ENCODE results near the gene GYS1. TPM values are rescaled to one million over a fixed set of nuclear protein-coding genes. Genes with fewer than 3 reads are reported as not detected.

The GYS1 gene
- polyA plus RNA-seq, 1 donor, result 39.1 TPM

GRCh38 chr19:48968813-48969218 lies 24.3 kb downstream of the GYS1 start:
- Histone ChIP-seq H3K4me3 (ENCODE audit: low read length) (no peak overlapping the region), H3K9me3 (ENCODE audit: control insufficient read depth, low read depth, low read length) (peaks cover 13% of the 10 kb centered on the region), H3K36me3 (ENCODE audit: control insufficient read depth, insufficient read depth, low read length) (peaks cover 56% of the 10 kb centered on the region), H3K4me1 (ENCODE audit: control insufficient read depth, insufficient read depth, low read length) (peaks cover 11% of the 10 kb centered on the region), H3K27me3 (ENCODE audit: control insufficient read depth, insufficient read depth, low read length) (no peaks in the 10 kb centered on the region), H3K27ac (ENCODE audit: low read length) (no peak overlapping the region)
- DNase-seq, result no peak
- no CpG with 5 or more reads among the region's 15 CpGs for WGBS (ENCODE audit: insufficient coverage, low lambda C conversion rate)

- H3K4me1 ChIP-seq (ENCODE audit: control insufficient read depth, insufficient read depth, low read length), result peaks cover 12% of the 10 kb centered on the region
- H3K27ac ChIP-seq (ENCODE audit: low read length), result peak overlapping the region; percentile 79
- peak in 1 of 2 donors; percentile 44 for DNase-seq
- no peaks in the 10 kb centered on the region for H3K27me3 ChIP-seq (ENCODE audit: control insufficient read depth, insufficient read depth, low read length)
- peaks cover 13% of the 10 kb centered on the region for H3K9me3 ChIP-seq (ENCODE audit: control insufficient read depth, low read depth, low read length)
- no peak overlapping the region for H3K4me3 ChIP-seq (ENCODE audit: low read length)
- WGBS (ENCODE audit: insufficient coverage, low lambda C conversion rate), result no CpG with 5 or more reads among the region's 4 CpGs
- H3K36me3 ChIP-seq (ENCODE audit: control insufficient read depth, insufficient read depth, low read length), result peaks cover 52% of the 10 kb centered on the region
These were observed 24.9 kb downstream of the GYS1 start for GRCh38 chr19:48968179-48968661.

DNA sequence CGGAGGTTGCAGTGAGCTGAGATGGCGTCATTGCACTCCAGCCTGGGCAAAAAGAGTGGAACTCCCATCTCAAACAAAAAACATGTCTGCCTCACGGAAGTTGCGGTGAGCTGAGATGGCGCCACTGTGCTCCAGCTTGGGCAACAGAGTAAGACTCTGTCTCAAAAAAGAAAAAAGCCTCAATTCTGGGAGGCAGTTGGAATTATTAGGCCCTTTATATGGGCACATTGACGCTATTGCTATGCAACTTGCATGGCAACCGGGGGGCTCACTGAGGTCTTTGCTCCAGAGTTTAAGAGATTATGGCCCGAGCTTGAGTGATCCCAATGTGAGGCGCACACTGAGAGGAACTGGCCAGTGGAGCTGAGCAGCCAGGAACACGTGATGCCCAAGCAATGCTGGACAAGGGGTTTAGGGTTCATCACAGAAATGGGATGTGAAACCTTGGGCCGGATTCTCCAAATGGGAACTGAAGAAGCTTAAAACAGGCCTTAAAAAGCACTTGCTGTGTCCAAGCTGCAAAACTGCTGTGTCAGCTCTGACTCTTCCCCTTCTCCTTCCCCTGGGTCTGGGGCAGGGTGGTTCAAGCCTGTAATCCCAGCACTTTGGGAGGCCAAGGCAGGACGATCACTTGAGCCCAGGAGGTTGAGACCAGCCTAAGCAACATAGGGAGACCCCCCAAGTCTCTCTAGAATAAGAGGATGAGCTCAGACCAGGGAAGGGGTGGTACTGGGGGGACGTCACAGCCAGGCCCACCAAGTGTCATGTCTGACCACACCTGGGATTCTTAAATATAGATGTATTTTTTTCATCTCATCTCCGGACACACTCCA lies 25.5 kb downstream of the GYS1 start:
- H3K4me1 ChIP-seq (ENCODE audit: control insufficient read depth, insufficient read depth, low read length), result peaks cover 12% of the 10 kb centered on the region

GRCh38 chr19:48966541-48967345 lies 26.4 kb downstream of the GYS1 start:
- no CpG with 5 or more reads among the region's 10 CpGs for WGBS (ENCODE audit: insufficient coverage, low lambda C conversion rate)
- H3K4me1 ChIP-seq (ENCODE audit: control insufficient read depth, insufficient read depth, low read length), result peaks cover 17% of the 10 kb centered on the region
- H3K9me3 ChIP-seq (ENCODE audit: control insufficient read depth, low read depth, low read length), result peaks cover 13% of the 10 kb centered on the region
- no peak for DNase-seq
- H3K27ac ChIP-seq (ENCODE audit: low read length), result peak overlapping the region; percentile 79
- H3K27me3 ChIP-seq (ENCODE audit: control insufficient read depth, insufficient read depth, low read length), result no peaks in the 10 kb centered on the region
- peaks cover 42% of the 10 kb centered on the region for H3K36me3 ChIP-seq (ENCODE audit: control insufficient read depth, insufficient read depth, low read length)
- peak overlapping the region; percentile 91 for H3K4me3 ChIP-seq (ENCODE audit: low read length)

More for the DNA sequence above, 25.5 kb downstream of the GYS1 start:
- Histone ChIP-seq H3K27me3 (ENCODE audit: control insufficient read depth, insufficient read depth, low read length) (no peaks in the 10 kb centered on the region), H3K4me3 (ENCODE audit: low read length) (peak overlapping the region; percentile 91), H3K27ac (ENCODE audit: low read length) (peak overlapping the region; percentile 79), H3K36me3 (ENCODE audit: control insufficient read depth, insufficient read depth, low read length) (peaks cover 46% of the 10 kb centered on the region), H3K9me3 (ENCODE audit: control insufficient read depth, low read depth, low read length) (peaks cover 13% of the 10 kb centered on the region)
- no CpG with 5 or more reads among the region's 14 CpGs for WGBS (ENCODE audit: insufficient coverage, low lambda C conversion rate)
- peak; percentile 70 to 85 for DNase-seq

GRCh38 chr19:48965806-48966540 lies 27.1 kb downstream of the GYS1 start:
- WGBS (ENCODE audit: insufficient coverage, low lambda C conversion rate), result no CpG with 5 or more reads among the region's 36 CpGs
- peak; percentile 68 to 79 for DNase-seq
- Histone ChIP-seq H3K9me3 (ENCODE audit: control insufficient read depth, low read depth, low read length) (peaks cover 13% of the 10 kb centered on the region), H3K27me3 (ENCODE audit: control insufficient read depth, insufficient read depth, low read length) (no peaks in the 10 kb centered on the region), H3K4me1 (ENCODE audit: control insufficient read depth, insufficient read depth, low read length) (peaks cover 25% of the 10 kb centered on the region), H3K4me3 (ENCODE audit: low read length) (peak overlapping the region; percentile 91), H3K27ac (ENCODE audit: low read length) (peak overlapping the region; percentile 79), H3K36me3 (ENCODE audit: control insufficient read depth, insufficient read depth, low read length) (peaks cover 42% of the 10 kb centered on the region)

- Histone ChIP-seq H3K36me3 (ENCODE audit: control insufficient read depth, insufficient read depth, low read length) (peaks cover 37% of the 10 kb centered on the region), H3K4me1 (ENCODE audit: control insufficient read depth, insufficient read depth, low read length) (peaks cover 29% of the 10 kb centered on the region), H3K4me3 (ENCODE audit: low read length) (peak within 1 kb of the TSS; percentile 91), H3K27ac (ENCODE audit: low read length) (peak within 1 kb of the TSS; percentile 97), H3K9me3 (ENCODE audit: control insufficient read depth, low read depth, low read length) (peaks cover 13% of the 10 kb centered on the region), H3K27me3 (ENCODE audit: control insufficient read depth, insufficient read depth, low read length) (no peaks in the 10 kb centered on the region)
- WGBS (ENCODE audit: insufficient coverage, low lambda C conversion rate), result no CpG with 5 or more reads among the region's 52 CpGs
- peak; percentile 98 to 99 for DNase-seq
These were observed 27.9 kb downstream of the GYS1 start, which contains the start of gene FTL for GRCh38 chr19:48965040-48965805. FTL (plus strand) TSS chr19:48965309; CDS start chr19:48965508, 199 bp downstream.

GRCh38 chr19:48964205-48965039 lies 28.7 kb downstream of the GYS1 start:
- H3K36me3 ChIP-seq (ENCODE audit: control insufficient read depth, insufficient read depth, low read length), result peaks cover 29% of the 10 kb centered on the region
- peaks cover 29% of the 10 kb centered on the region for H3K4me1 ChIP-seq (ENCODE audit: control insufficient read depth, insufficient read depth, low read length)
- DNase-seq, result peak in 1 of 2 donors; percentile 88
- WGBS (ENCODE audit: insufficient coverage, low lambda C conversion rate), result no CpG with 5 or more reads among the region's 19 CpGs
- peak overlapping the region; percentile 57 for H3K4me3 ChIP-seq (ENCODE audit: low read length)
- no peaks in the 10 kb centered on the region for H3K27me3 ChIP-seq (ENCODE audit: control insufficient read depth, insufficient read depth, low read length)
- peak overlapping the region; percentile 97 for H3K27ac ChIP-seq (ENCODE audit: low read length)
- peaks cover 11% of the 10 kb centered on the region for H3K9me3 ChIP-seq (ENCODE audit: control insufficient read depth, low read depth, low read length)

DNA sequence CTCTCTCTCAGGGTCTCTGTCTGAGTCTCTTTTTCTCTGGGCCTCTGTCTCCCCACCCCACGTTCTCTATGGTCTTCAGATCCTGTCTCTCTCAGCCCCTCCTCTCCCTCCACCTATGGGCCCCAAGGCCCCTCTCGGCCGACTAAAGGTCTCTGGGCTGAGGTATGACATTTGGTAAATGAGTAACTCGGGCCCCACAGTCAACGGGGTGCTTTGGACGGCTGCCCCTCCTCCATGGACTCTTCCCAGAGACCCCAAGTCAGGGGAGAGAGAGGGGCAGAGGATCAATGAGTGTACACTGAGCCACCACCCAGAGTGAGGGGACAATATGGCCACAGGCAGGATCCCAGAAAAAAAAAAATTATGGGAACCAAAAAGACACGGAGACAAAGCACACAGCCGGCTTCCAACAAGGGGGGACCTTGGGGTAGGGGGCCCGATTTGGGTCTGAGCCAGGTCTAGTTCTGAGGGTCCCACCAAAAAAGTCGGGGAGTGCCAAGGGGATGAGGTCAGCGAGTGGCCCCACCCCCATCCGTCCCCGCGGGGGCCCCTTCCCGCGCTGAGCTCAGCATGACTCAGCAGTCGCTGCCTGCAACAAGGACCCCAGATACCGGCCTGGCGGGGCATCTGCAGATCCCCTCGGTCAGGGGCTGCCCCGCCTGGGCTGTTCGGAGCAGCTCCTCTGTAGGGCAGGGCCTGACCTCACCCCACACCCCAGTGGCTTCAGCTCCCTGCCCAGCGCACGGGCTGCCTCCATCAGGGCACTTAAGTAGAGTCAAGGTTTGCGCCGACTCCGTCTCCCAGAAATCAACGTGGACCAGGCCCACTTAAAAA lies 29.5 kb downstream of the GYS1 start:
- no CpG with 5 or more reads among the region's 28 CpGs for WGBS (ENCODE audit: insufficient coverage, low lambda C conversion rate)
- peaks cover 29% of the 10 kb centered on the region for H3K4me1 ChIP-seq (ENCODE audit: control insufficient read depth, insufficient read depth, low read length)

More for the DNA sequence above, 29.5 kb downstream of the GYS1 start:
- peak overlapping the region; percentile 97 for H3K27ac ChIP-seq (ENCODE audit: low read length)
- H3K9me3 ChIP-seq (ENCODE audit: control insufficient read depth, low read depth, low read length), result peaks cover 7% of the 10 kb centered on the region
- no peaks in the 10 kb centered on the region for H3K27me3 ChIP-seq (ENCODE audit: control insufficient read depth, insufficient read depth, low read length)
- peak overlapping the region; percentile 57 for H3K4me3 ChIP-seq (ENCODE audit: low read length)
- peak; percentile 92 to 96 for DNase-seq
- H3K36me3 ChIP-seq (ENCODE audit: control insufficient read depth, insufficient read depth, low read length), result peaks cover 22% of the 10 kb centered on the region

Measured in large intestine (tissue), 3 donors.